T follicular helper cell (primary cell): Measurements from ENCODE around the gene TENM4.

ENCODE experiments used
- DNase-seq: peaks from one replicate; pipeline ENCODE4 v3.0.0-alpha.2; 2020; ENCODE audit warnings: low read depth
- total RNA-seq, 2 experiments: gene quantifications; one replicate each; lab custom pipeline; 2026; lab: John Stamatoyannopoulos, UW

TENM4 gene
- 0 to 0.04 reads per million in 2 experiments for total RNA-seq

- no peak for DNase-seq
Measured at GRCh38 chr11:79440571-79441460, at the start of gene TENM4. Gene TENM4, minus strand, starts transcription at chr11:79441030. Its CDS starts 371,086 bp downstream, at chr11:79069944.

GRCh38 chr11:79488286-79488685, 47.5 kb upstream of the TENM4 start:
- no peak for DNase-seq

GRCh38 chr11:79487412-79487811, 46.6 kb upstream of the TENM4 start:
- DNase-seq = no peak

GRCh38 chr11:79486242-79486984, 45.6 kb upstream of the TENM4 start:
- DNase-seq = no peak

GRCh38 chr11:79485694-79486093, 44.9 kb upstream of the TENM4 start:
- DNase-seq = no peak

- DNase-seq = no peak
Measured at GRCh38 chr11:79484872-79485271, 44.0 kb upstream of the TENM4 start.

- DNase-seq = no peak
Measured at GRCh38 chr11:79482800-79483199, 42.0 kb upstream of the TENM4 start.

GRCh38 chr11:79481795-79482194, 41.0 kb upstream of the TENM4 start:
- no peak for DNase-seq

- DNase-seq = no peak
Measured at GRCh38 chr11:79480864-79481263, 40.0 kb upstream of the TENM4 start.

- no peak for DNase-seq
Measured at GRCh38 chr11:79472819-79473529, 32.1 kb upstream of the TENM4 start.

GRCh38 chr11:79471071-79471844, 30.4 kb upstream of the TENM4 start:
- no peak for DNase-seq

- DNase-seq = no peak
Measured at GRCh38 chr11:79470161-79470560, 29.3 kb upstream of the TENM4 start.

- no peak for DNase-seq
Measured at GRCh38 chr11:79467761-79468160, 26.9 kb upstream of the TENM4 start.

- DNase-seq = no peak
Measured at GRCh38 chr11:79466411-79466810, 25.6 kb upstream of the TENM4 start.

GRCh38 chr11:79465160-79465559, 24.3 kb upstream of the TENM4 start:
- no peak for DNase-seq

- no peak for DNase-seq
Measured at GRCh38 chr11:79461666-79462645, 21.1 kb upstream of the TENM4 start.

GRCh38 chr11:79461144-79461543, 20.3 kb upstream of the TENM4 start:
- no peak for DNase-seq

- DNase-seq = no peak
Measured at GRCh38 chr11:79458709-79459108, 17.9 kb upstream of the TENM4 start.

GRCh38 chr11:79456501-79456900, 15.7 kb upstream of the TENM4 start:
- no peak for DNase-seq

GRCh38 chr11:79453617-79454016, 12.8 kb upstream of the TENM4 start:
- no peak for DNase-seq
